Measurements from ENCODE around the gene CX3CL1.
A peak's percentile ranks its signal among the peaks of the same experiment; 100 is the strongest.

GRCh38 chr16:57372372-57373116 lies at the start of gene CX3CL1:
- TF ChIP-seq CTCF (IDR thresholded peaks at IDR 0.05) (peak in 1 of 2 donors; percentile 22), POLR2A (IDR thresholded peaks at IDR 0.05) (peak in 1 of 2 donors; percentile 23), EP300 (IDR thresholded peaks at IDR 0.05) (no peak)

Data from suprapubic skin (tissue), 3 donors.